ENCODE results near the gene PTPMT1.

Gene PTPMT1

GRCh38 chr11:47599902-47600301, 34.5 kb downstream of the PTPMT1 start:
- 72% methylated on average over 4 of the region's 4 CpGs for WGBS
- Histone ChIP-seq H3K36me3 (ENCODE audit: control insufficient read depth in 1 of 2, insufficient read depth in 2 of 2, low read depth in 1 of 2, low read length in 2 of 2) (no peaks in the 10 kb centered on the region), H3K27me3 (ENCODE audit: control insufficient read depth in 1 of 2, insufficient read depth in 1 of 2, low read length in 2 of 2) (peaks cover 8 to 19% of the 10 kb centered on the region in 2 experiments), H3K23ac (ENCODE audit: low read length in 2 of 2) (no peak overlapping the region), H3K18ac (ENCODE audit: low read depth in 1 of 2, low read length in 2 of 2) (no peak overlapping the region), H3K4me1 (ENCODE audit: control insufficient read depth, insufficient read depth, low read depth, low read length) (no peaks in the 10 kb centered on the region), H3K79me1 (replicated peaks; ENCODE audit: low read length, poor library complexity, severe bottlenecking) (no peaks in the 10 kb centered on the region), H2AK5ac (ENCODE audit: low read length, severe bottlenecking) (no peak overlapping the region), H3K14ac (ENCODE audit: low read length in 2 of 2) (no peak overlapping the region), H2BK5ac (ENCODE audit: low read depth, low read length, poor library complexity, severe bottlenecking) (no peak overlapping the region), H3K9me3 (ENCODE audit: control insufficient read depth, low read length) (no peaks in the 10 kb centered on the region), H3K27ac (ENCODE audit: low read length, poor library complexity, severe bottlenecking) (no peak overlapping the region), H3K9ac (ENCODE audit: low read length) (no peak overlapping the region), H4K8ac (ENCODE audit: low read length) (no peak overlapping the region), H2BK15ac (ENCODE audit: low read depth, poor library complexity, severe bottlenecking) (no peak overlapping the region), H4K91ac (ENCODE audit: low read length) (no peak overlapping the region), H2BK12ac (ENCODE audit: low read length in 2 of 2) (peak overlapping the region in 1 of 2 experiments; percentile 25), H3K4ac (ENCODE audit: low read depth in 1 of 2, low read length in 2 of 2) (no peak overlapping the region), H3K4me2 (ENCODE audit: low read length, poor library complexity, severe bottlenecking) (no peak overlapping the region), H2AFZ (ENCODE audit: low read depth, low read length) (no peak overlapping the region), H3K4me3 (ENCODE audit: insufficient read depth in 1 of 2, low read depth in 1 of 2, low read length in 2 of 2) (no peak overlapping the region), H2BK120ac (ENCODE audit: low read depth, low read length) (no peak overlapping the region)
- DNase-seq = no peak

DNA sequence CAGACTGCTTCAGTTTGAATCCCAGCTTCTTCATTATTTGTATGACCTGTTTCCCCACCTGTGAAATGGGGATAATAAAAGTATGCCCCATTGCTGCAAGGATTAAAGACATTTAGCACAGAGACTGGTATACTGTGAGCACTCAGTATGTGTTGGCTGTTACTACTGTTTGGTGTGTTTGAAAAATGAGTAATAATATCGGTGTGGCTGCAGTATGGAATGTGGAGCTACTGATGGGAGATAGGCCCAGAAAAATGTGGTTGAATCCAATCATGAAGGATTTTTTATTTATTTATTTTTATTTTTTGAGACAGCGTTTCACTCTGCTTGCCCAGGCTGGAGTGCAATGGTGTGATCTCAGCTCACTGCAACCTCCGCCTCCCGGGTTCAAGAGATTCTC, 37.9 kb downstream of the PTPMT1 start:
- H3K14ac ChIP-seq (ENCODE audit: low read length in 2 of 2) = no peak overlapping the region
- no peak overlapping the region for H3K23ac ChIP-seq (ENCODE audit: low read length in 2 of 2)
- H2BK15ac ChIP-seq (ENCODE audit: low read depth, poor library complexity, severe bottlenecking) = no peak overlapping the region
- no peak overlapping the region for H2BK12ac ChIP-seq (ENCODE audit: low read length in 2 of 2)
- H3K79me1 ChIP-seq (replicated peaks; ENCODE audit: low read length, poor library complexity, severe bottlenecking) = no peaks in the 10 kb centered on the region
- no peak overlapping the region for H3K9ac ChIP-seq (ENCODE audit: low read length)
- H2AK5ac ChIP-seq (ENCODE audit: low read length, severe bottlenecking) = no peak overlapping the region
- H3K27ac ChIP-seq (ENCODE audit: low read length, poor library complexity, severe bottlenecking) = no peak overlapping the region
- H4K8ac ChIP-seq (ENCODE audit: low read length) = no peak overlapping the region
- H3K4me1 ChIP-seq (ENCODE audit: control insufficient read depth, insufficient read depth, low read depth, low read length) = peaks cover 3% of the 10 kb centered on the region
- DNase-seq = no peak
- H3K18ac ChIP-seq (ENCODE audit: low read depth in 1 of 2, low read length in 2 of 2) = no peak overlapping the region
- no peaks in the 10 kb centered on the region for H3K9me3 ChIP-seq (ENCODE audit: control insufficient read depth, low read length)
- H3K27me3 ChIP-seq (ENCODE audit: control insufficient read depth in 1 of 2, insufficient read depth in 1 of 2, low read length in 2 of 2) = peaks cover 0 to 6% of the 10 kb centered on the region in 2 experiments
- no peak overlapping the region for H3K4ac ChIP-seq (ENCODE audit: low read depth in 1 of 2, low read length in 2 of 2)
- H3K4me2 ChIP-seq (ENCODE audit: low read length, poor library complexity, severe bottlenecking) = no peak overlapping the region
- no peaks in the 10 kb centered on the region for H3K36me3 ChIP-seq (ENCODE audit: control insufficient read depth in 1 of 2, insufficient read depth in 2 of 2, low read depth in 1 of 2, low read length in 2 of 2)
- 98% methylated on average over 4 of the region's 4 CpGs for WGBS
- no peak overlapping the region for H2BK5ac ChIP-seq (ENCODE audit: low read depth, low read length, poor library complexity, severe bottlenecking)
- no peak overlapping the region for H3K4me3 ChIP-seq (ENCODE audit: insufficient read depth in 1 of 2, low read depth in 1 of 2, low read length in 2 of 2)
- no peak overlapping the region for H2AFZ ChIP-seq (ENCODE audit: low read depth, low read length)
- no peak overlapping the region for H2BK120ac ChIP-seq (ENCODE audit: low read depth, low read length)
- no peak overlapping the region for H4K91ac ChIP-seq (ENCODE audit: low read length)

GRCh38 chr11:47605921-47606320, 40.5 kb downstream of the PTPMT1 start:
- Histone ChIP-seq H2AFZ (ENCODE audit: low read depth, low read length) (no peak overlapping the region), H2BK120ac (ENCODE audit: low read depth, low read length) (no peak overlapping the region), H2BK5ac (ENCODE audit: low read depth, low read length, poor library complexity, severe bottlenecking) (no peak overlapping the region), H3K36me3 (ENCODE audit: control insufficient read depth in 1 of 2, insufficient read depth in 2 of 2, low read depth in 1 of 2, low read length in 2 of 2) (peaks cover 0 to 11% of the 10 kb centered on the region in 2 experiments), H3K18ac (ENCODE audit: low read depth in 1 of 2, low read length in 2 of 2) (no peak overlapping the region), H3K4me3 (ENCODE audit: insufficient read depth in 1 of 2, low read depth in 1 of 2, low read length in 2 of 2) (no peak overlapping the region), H3K27me3 (ENCODE audit: control insufficient read depth in 1 of 2, insufficient read depth in 1 of 2, low read length in 2 of 2) (no peaks in the 10 kb centered on the region), H3K79me1 (replicated peaks; ENCODE audit: low read length, poor library complexity, severe bottlenecking) (no peaks in the 10 kb centered on the region), H3K4ac (ENCODE audit: low read depth in 1 of 2, low read length in 2 of 2) (no peak overlapping the region), H3K14ac (ENCODE audit: low read length in 2 of 2) (no peak overlapping the region), H3K9ac (ENCODE audit: low read length) (peak overlapping the region; percentile 63), H4K8ac (ENCODE audit: low read length) (no peak overlapping the region), H3K9me3 (ENCODE audit: control insufficient read depth, low read length) (no peaks in the 10 kb centered on the region), H2BK12ac (ENCODE audit: low read length in 2 of 2) (no peak overlapping the region), H2AK5ac (ENCODE audit: low read length, severe bottlenecking) (no peak overlapping the region), H3K4me2 (ENCODE audit: low read length, poor library complexity, severe bottlenecking) (no peak overlapping the region), H2BK15ac (ENCODE audit: low read depth, poor library complexity, severe bottlenecking) (no peak overlapping the region), H3K27ac (ENCODE audit: low read length, poor library complexity, severe bottlenecking) (no peak overlapping the region), H3K23ac (ENCODE audit: low read length in 2 of 2) (no peak overlapping the region), H4K91ac (ENCODE audit: low read length) (no peak overlapping the region), H3K4me1 (ENCODE audit: control insufficient read depth, insufficient read depth, low read depth, low read length) (peaks cover 3% of the 10 kb centered on the region)
- 87% methylated on average over 3 of the region's 3 CpGs for WGBS
- no peak for DNase-seq

- no peaks in the 10 kb centered on the region for H3K79me1 ChIP-seq (replicated peaks; ENCODE audit: low read length, poor library complexity, severe bottlenecking)
- H3K27ac ChIP-seq (ENCODE audit: low read length, poor library complexity, severe bottlenecking) = no peak overlapping the region
- H3K4me1 ChIP-seq (ENCODE audit: control insufficient read depth, insufficient read depth, low read depth, low read length) = peaks cover 3% of the 10 kb centered on the region
- H3K4me3 ChIP-seq (ENCODE audit: insufficient read depth in 1 of 2, low read depth in 1 of 2, low read length in 2 of 2) = peak overlapping the region in 1 of 2 experiments; percentile 42
- no peak overlapping the region for H3K4me2 ChIP-seq (ENCODE audit: low read length, poor library complexity, severe bottlenecking)
- no peaks in the 10 kb centered on the region for H3K27me3 ChIP-seq (ENCODE audit: control insufficient read depth in 1 of 2, insufficient read depth in 1 of 2, low read length in 2 of 2)
- peak; percentile 67 for DNase-seq
- peaks cover 0 to 19% of the 10 kb centered on the region in 2 experiments for H3K36me3 ChIP-seq (ENCODE audit: control insufficient read depth in 1 of 2, insufficient read depth in 2 of 2, low read depth in 1 of 2, low read length in 2 of 2)
- no peak overlapping the region for H2BK5ac ChIP-seq (ENCODE audit: low read depth, low read length, poor library complexity, severe bottlenecking)
- no peak overlapping the region for H2BK120ac ChIP-seq (ENCODE audit: low read depth, low read length)
- H3K14ac ChIP-seq (ENCODE audit: low read length in 2 of 2) = peak overlapping the region in 1 of 2 experiments; percentile 68
- H2AK5ac ChIP-seq (ENCODE audit: low read length, severe bottlenecking) = no peak overlapping the region
- peak overlapping the region; percentile 59 to 71 for H3K18ac ChIP-seq (ENCODE audit: low read depth in 1 of 2, low read length in 2 of 2)
- H4K8ac ChIP-seq (ENCODE audit: low read length) = peak overlapping the region; percentile 10
- H4K91ac ChIP-seq (ENCODE audit: low read length) = peak overlapping the region; percentile 70
- peak overlapping the region; percentile 33 to 60 for H2BK12ac ChIP-seq (ENCODE audit: low read length in 2 of 2)
- no peak overlapping the region for H2BK15ac ChIP-seq (ENCODE audit: low read depth, poor library complexity, severe bottlenecking)
- 7% methylated on average over 4 of the region's 5 CpGs for WGBS
- H3K23ac ChIP-seq (ENCODE audit: low read length in 2 of 2) = no peak overlapping the region
- H2AFZ ChIP-seq (ENCODE audit: low read depth, low read length) = no peak overlapping the region
- H3K4ac ChIP-seq (ENCODE audit: low read depth in 1 of 2, low read length in 2 of 2) = no peak overlapping the region
- H3K9ac ChIP-seq (ENCODE audit: low read length) = peak overlapping the region; percentile 63
- H3K9me3 ChIP-seq (ENCODE audit: control insufficient read depth, low read length) = no peaks in the 10 kb centered on the region
Measured at GRCh38 chr11:47606731-47607130, 41.3 kb downstream of the PTPMT1 start.
